Tongue (tissue), 2 donors: Measurements from ENCODE around the gene CEBPZOS. TPM values are rescaled to one million over a fixed set of nuclear protein-coding genes. Genes with fewer than 3 reads are reported as not detected.

ENCODE experiments used
- DNase-seq: peaks from one replicate; pipeline ENCODE4 v3.0.0-alpha.2; 2015
- total RNA-seq: library from RNA; depleted of rRNA; stranded (reverse); fragments of >200 nt; gene quantifications from one replicate; pipeline ENCODE4 v1.2.3, GENCODE V29; 2014

Gene CEBPZOS
- total RNA-seq = 17.0 TPM

- peak; percentile 95 for DNase-seq
These were observed at the start of gene CEBPZOS for GRCh38 chr2:37196320-37197195. TSS of gene CEBPZOS (plus strand) at chr2:37196496. CDS start at chr2:37199705, 3,209 bp downstream.

- no peak for DNase-seq
These were observed 48.0 kb upstream of the CEBPZOS start for GRCh38 chr2:37148325-37148724.

GRCh38 chr2:37149626-37150322, 46.5 kb upstream of the CEBPZOS start:
- no peak for DNase-seq

- DNase-seq = no peak
These were observed 43.1 kb upstream of the CEBPZOS start for GRCh38 chr2:37153224-37153623.

- DNase-seq = no peak
These were observed 41.5 kb upstream of the CEBPZOS start for GRCh38 chr2:37154785-37155184.

- DNase-seq = peak; percentile 75
These were observed 40.0 kb upstream of the CEBPZOS start for GRCh38 chr2:37156071-37156856.

- DNase-seq = peak; percentile 94
These were observed 39.2 kb upstream of the CEBPZOS start, which contains the start of gene EIF2AK2 for GRCh38 chr2:37156857-37157714. TSS of gene EIF2AK2 (minus strand) at chr2:37156980. CDS start at chr2:37147806, 9,174 bp downstream.

GRCh38 chr2:37164757-37165156, 31.5 kb upstream of the CEBPZOS start:
- DNase-seq = no peak

GRCh38 chr2:37167636-37168180, 28.6 kb upstream of the CEBPZOS start:
- no peak for DNase-seq

GRCh38 chr2:37168217-37168981, 27.9 kb upstream of the CEBPZOS start:
- DNase-seq = peak; percentile 33

GRCh38 chr2:37171624-37171950, 24.7 kb upstream of the CEBPZOS start:
- no peak for DNase-seq

GRCh38 chr2:37173741-37174140, 22.6 kb upstream of the CEBPZOS start:
- no peak for DNase-seq

- DNase-seq = no peak
These were observed 16.2 kb upstream of the CEBPZOS start for GRCh38 chr2:37180006-37180639.

GRCh38 chr2:37180640-37181039, 15.7 kb upstream of the CEBPZOS start:
- DNase-seq = no peak

- DNase-seq = no peak
These were observed 14.3 kb upstream of the CEBPZOS start for GRCh38 chr2:37181726-37182684.

GRCh38 chr2:37188570-37188969, 7.7 kb upstream of the CEBPZOS start, which contains the start of gene SULT6B1:
TSS of gene SULT6B1 (minus strand) at chr2:37188670. CDS start at chr2:37188640, 30 bp downstream.
- no peak for DNase-seq

GRCh38 chr2:37189452-37190153, 6.7 kb upstream of the CEBPZOS start:
- no peak for DNase-seq

GRCh38 chr2:37190290-37190689, 6.0 kb upstream of the CEBPZOS start:
- DNase-seq = no peak
